ENCODE results near the gene DUSP3. TPM values are rescaled to one million over a fixed set of nuclear protein-coding genes. Genes with fewer than 3 reads are reported as not detected.

DUSP3 gene
- total RNA-seq, 3 donors from 2014 or later = 46.9 to 123 (median 62.9) TPM

GRCh38 chr17:43756201-43756600, 22.6 kb downstream of the DUSP3 start:
- DNase-seq = no peak
- Histone ChIP-seq H3K4me3 (no peak overlapping the region), H3K4me1 (ENCODE audit: low read depth) (peaks cover 9% of the 10 kb centered on the region), H3K36me3 (ENCODE audit: low read depth) (no peaks in the 10 kb centered on the region), H3K9me3 (no peaks in the 10 kb centered on the region)
- no peak for ATAC-seq
- TF ChIP-seq CTCF (IDR thresholded peaks at IDR 0.05) = no peak
- intact Hi-C loops (cut with DNase I, micrococcal nuclease) = loop anchor here in 1 of 2 donors (5.0 to 10.0 kb wide), 2 partner anchors 64 to 171 kb away; no protein-coding TSS in a partner anchor

- DNase-seq (peak in 1 of 3 donors; percentile 53), ATAC-seq (peak; percentile 43)
- Histone ChIP-seq H3K36me3 (ENCODE audit: low read depth) (no peaks in the 10 kb centered on the region), H3K4me1 (ENCODE audit: low read depth) (peaks cover 3% of the 10 kb centered on the region), H3K4me3 (no peak overlapping the region), H3K9me3 (no peaks in the 10 kb centered on the region)
- intact Hi-C loops (cut with DNase I, micrococcal nuclease) = loop anchor here in 1 of 2 donors (5.0 to 10.0 kb wide), 2 partner anchors 63 to 171 kb away; no protein-coding TSS in a partner anchor
- TF ChIP-seq CTCF (IDR thresholded peaks at IDR 0.05) = no peak
Observed at GRCh38 chr17:43755389-43755875, 23.3 kb downstream of the DUSP3 start.

GRCh38 chr17:43754947-43755346, 23.8 kb downstream of the DUSP3 start:
- Histone ChIP-seq H3K9me3 (no peaks in the 10 kb centered on the region), H3K4me3 (no peak overlapping the region), H3K4me1 (ENCODE audit: low read depth) (peaks cover 3% of the 10 kb centered on the region), H3K36me3 (ENCODE audit: low read depth) (no peaks in the 10 kb centered on the region)
- intact Hi-C loops (cut with DNase I, micrococcal nuclease) = loop anchor here in 1 of 2 donors (5.0 to 10.0 kb wide), 2 partner anchors 63 to 170 kb away; no protein-coding TSS in a partner anchor
- no peak for TF ChIP-seq CTCF (IDR thresholded peaks at IDR 0.05)
- ATAC-seq (no peak), DNase-seq (no peak)

- no peaks in the 10 kb centered on the region for H3K36me3 ChIP-seq (ENCODE audit: low read depth)
- no peak for ATAC-seq
- no peaks in the 10 kb centered on the region for H3K9me3 ChIP-seq
- intact Hi-C loops (cut with DNase I, micrococcal nuclease) = loop anchor here in 1 of 2 donors (10.0 kb wide), 1 partner anchor 169 kb away; no protein-coding TSS in a partner anchor
- H3K4me1 ChIP-seq (ENCODE audit: low read depth) = peaks cover 3% of the 10 kb centered on the region
- TF ChIP-seq CTCF (IDR thresholded peaks at IDR 0.05) = no peak
- DNase-seq = no peak
- H3K4me3 ChIP-seq = no peak overlapping the region
Observed at GRCh38 chr17:43753493-43754129, 25.2 kb downstream of the DUSP3 start.

- Histone ChIP-seq H3K4me3 (no peak overlapping the region), H3K9me3 (no peaks in the 10 kb centered on the region), H3K36me3 (ENCODE audit: low read depth) (no peaks in the 10 kb centered on the region), H3K4me1 (ENCODE audit: low read depth) (peaks cover under 1% of the 10 kb centered on the region)
- TF ChIP-seq CTCF (IDR thresholded peaks at IDR 0.05) = no peak
- intact Hi-C loops (cut with DNase I, micrococcal nuclease) = loop anchor here in 1 of 2 donors (10.0 kb wide), 1 partner anchor 165 kb away; no protein-coding TSS in a partner anchor
- no peak for DNase-seq
- ATAC-seq = no peak
Observed at GRCh38 chr17:43750153-43750552, 28.6 kb downstream of the DUSP3 start.

Measured in mucosa of descending colon (tissue), 3 donors.